Measurements from ENCODE around the gene SEMA4B. TPM values are rescaled to one million over a fixed set of nuclear protein-coding genes. Genes with fewer than 3 reads are reported as not detected.
A peak's percentile ranks its signal among the peaks of the same experiment; 100 is the strongest.
"Not testable (repeated sequence)": the region's sequence is repeated elsewhere in the genome, so short reads cannot be mapped to it uniquely, and the experiment has no call there.

SEMA4B gene
- total RNA-seq, 1 donor from 2014 or later, result 41.9 TPM

GRCh38 chr15:90184786-90185704, 16.1 kb upstream of the SEMA4B start:
- TF ChIP-seq CTCF (IDR thresholded peaks at IDR 0.05; ENCODE audit: unreplicated experiment), result no peak
- H3K27me3 Mint-ChIP-seq, result no peaks in the 10 kb centered on the region
- DNase-seq (ENCODE audit: low spot score, unreplicated experiment), result peak; percentile 63
- no peaks in the 10 kb centered on the region for H3K36me3 Mint-ChIP-seq (ENCODE audit: insufficient read depth)
- peak overlapping the region; percentile 92 for H3K27ac Mint-ChIP-seq
- no peaks in the 10 kb centered on the region for H3K9me3 Mint-ChIP-seq (ENCODE audit: low read depth)
- H3K4me3 Mint-ChIP-seq (ENCODE audit: low read depth), result peak overlapping the region; percentile 71
- H3K4me1 Mint-ChIP-seq (ENCODE audit: low read depth), result peaks cover 9% of the 10 kb centered on the region

DNA sequence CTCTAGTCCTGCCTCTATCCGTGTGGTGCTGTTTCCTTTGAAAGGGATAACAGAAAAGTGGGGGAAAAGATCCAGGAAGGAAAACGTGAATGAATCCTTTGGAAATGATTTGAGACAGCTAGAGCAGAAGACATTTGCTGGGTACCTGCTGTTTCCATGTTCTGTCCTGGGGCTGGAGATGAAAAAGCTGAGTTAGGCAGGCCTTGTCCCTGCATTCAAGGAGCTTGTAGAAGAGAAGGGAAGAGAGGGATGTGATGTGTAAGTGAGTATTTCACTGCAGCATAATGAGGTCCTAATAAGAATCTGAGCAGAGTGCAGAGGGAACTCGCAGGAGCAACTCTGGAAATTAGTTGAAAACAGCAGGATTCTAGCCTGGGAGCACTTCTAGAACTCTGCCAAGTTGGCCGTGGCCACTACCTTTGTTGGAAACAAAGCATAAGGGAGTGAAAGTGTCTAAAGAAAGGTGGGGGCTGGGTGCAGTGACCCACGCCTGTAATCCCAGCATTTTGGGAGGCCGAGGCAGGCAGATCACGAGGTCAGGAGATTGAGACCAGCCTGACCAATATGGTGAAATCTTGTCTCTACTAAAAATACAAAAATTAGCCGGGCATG, 13.8 kb upstream of the SEMA4B start:
- H3K4me3 Mint-ChIP-seq (ENCODE audit: low read depth), result no peak overlapping the region

DNA sequence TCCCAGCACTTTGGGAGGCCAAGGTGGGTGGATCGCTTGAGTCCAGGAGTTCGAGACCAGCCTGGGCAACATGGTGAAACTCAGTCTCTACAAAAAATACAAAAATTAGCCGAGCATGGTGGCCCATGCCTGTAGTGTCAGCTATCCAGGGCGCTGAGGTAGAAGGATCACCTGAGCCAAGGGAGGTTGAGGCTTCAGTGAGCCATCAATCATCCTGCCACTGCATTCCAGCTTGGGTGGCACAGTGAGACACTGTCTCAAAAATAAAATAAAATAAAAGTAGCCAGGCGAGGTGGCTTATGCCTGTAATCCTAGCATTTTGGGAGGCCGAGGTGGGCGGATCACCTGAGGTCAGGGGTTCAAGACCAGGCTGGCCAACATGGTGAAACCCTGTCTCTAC, 13.1 kb upstream of the SEMA4B start:
- H3K27me3 Mint-ChIP-seq; H3K9me3 Mint-ChIP-seq (ENCODE audit: low read depth); H3K4me3 Mint-ChIP-seq (ENCODE audit: low read depth); H3K27ac Mint-ChIP-seq; H3K4me1 Mint-ChIP-seq (ENCODE audit: low read depth); DNase-seq (ENCODE audit: low spot score, unreplicated experiment); H3K36me3 Mint-ChIP-seq (ENCODE audit: insufficient read depth): not testable (repeated sequence)

More for the DNA sequence above, 13.8 kb upstream of the SEMA4B start:
- TF ChIP-seq CTCF (IDR thresholded peaks at IDR 0.05; ENCODE audit: unreplicated experiment), result no peak
- H3K36me3 Mint-ChIP-seq (ENCODE audit: insufficient read depth), result no peaks in the 10 kb centered on the region
- DNase-seq (ENCODE audit: low spot score, unreplicated experiment), result no peak
- no peaks in the 10 kb centered on the region for H3K9me3 Mint-ChIP-seq (ENCODE audit: low read depth)
- no peaks in the 10 kb centered on the region for H3K27me3 Mint-ChIP-seq
- peaks cover 7% of the 10 kb centered on the region for H3K4me1 Mint-ChIP-seq (ENCODE audit: low read depth)
- no peak overlapping the region for H3K27ac Mint-ChIP-seq

GRCh38 chr15:90188914-90189748, 12.0 kb upstream of the SEMA4B start:
- Mint-ChIP-seq H3K27ac (no peak overlapping the region), H3K27me3 (no peaks in the 10 kb centered on the region), H3K36me3 (ENCODE audit: insufficient read depth) (no peaks in the 10 kb centered on the region), H3K9me3 (ENCODE audit: low read depth) (no peaks in the 10 kb centered on the region), H3K4me3 (ENCODE audit: low read depth) (no peak overlapping the region), H3K4me1 (ENCODE audit: low read depth) (peaks cover 10% of the 10 kb centered on the region)
- TF ChIP-seq CTCF (IDR thresholded peaks at IDR 0.05; ENCODE audit: unreplicated experiment), result no peak
- DNase-seq (ENCODE audit: low spot score, unreplicated experiment), result no peak

DNA sequence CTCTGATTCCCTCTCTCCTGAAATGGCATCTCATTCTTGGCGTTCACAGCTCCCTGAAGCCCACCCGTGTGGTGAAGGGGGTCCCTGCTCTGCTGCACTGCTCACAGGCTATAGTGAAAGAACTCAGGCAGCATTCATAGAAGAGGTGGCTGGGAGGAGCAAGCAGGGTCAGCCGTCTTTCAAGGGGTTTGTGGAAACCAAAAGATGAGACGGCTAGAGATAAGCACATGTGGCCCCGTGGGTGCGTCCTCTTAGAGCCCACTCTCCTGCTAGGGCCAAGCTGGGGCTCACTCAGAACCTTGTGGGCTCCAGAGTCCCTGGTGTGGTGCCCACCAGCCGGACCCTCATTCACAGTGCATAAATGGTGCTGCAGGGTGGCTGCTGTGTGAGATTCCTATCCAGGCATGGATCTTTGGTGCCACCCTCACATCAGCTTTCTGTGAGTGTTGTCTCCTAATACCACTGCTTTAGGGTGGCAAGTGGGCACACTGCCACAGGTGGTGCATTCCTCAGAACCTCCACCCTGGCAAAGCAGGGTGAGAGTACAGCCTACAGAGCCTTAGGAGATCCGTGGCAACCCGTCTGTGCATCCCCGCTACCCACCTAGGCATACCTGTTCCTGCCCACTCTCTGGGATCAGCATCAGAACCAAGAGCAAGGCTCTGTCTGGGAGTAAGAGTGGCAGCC, 11.2 kb upstream of the SEMA4B start:
- Mint-ChIP-seq H3K4me1 (ENCODE audit: low read depth) (peaks cover 11% of the 10 kb centered on the region), H3K27ac (no peak overlapping the region)
- DNase-seq (ENCODE audit: low spot score, unreplicated experiment), result no peak

More for the DNA sequence above, 11.2 kb upstream of the SEMA4B start:
- Mint-ChIP-seq H3K4me3 (ENCODE audit: low read depth) (no peak overlapping the region), H3K27me3 (no peaks in the 10 kb centered on the region), H3K9me3 (ENCODE audit: low read depth) (no peaks in the 10 kb centered on the region), H3K36me3 (ENCODE audit: insufficient read depth) (no peaks in the 10 kb centered on the region)
- no peak for TF ChIP-seq CTCF (IDR thresholded peaks at IDR 0.05; ENCODE audit: unreplicated experiment)

All from progenitor cell of endocrine pancreas (in vitro differentiated cells).